PC-3 (cell line): ENCODE results near the gene EGFL8. TPM values are rescaled to one million over a fixed set of nuclear protein-coding genes. Genes with fewer than 3 reads are reported as not detected.

Experiments used
- ATAC-seq: fragments of 200-7000 bp; cut with Tn5 transposase; 2 replicates; pipeline ENCODE4 v1.9.1; 2020; ENCODE audit warnings: mild to moderate bottlenecking, moderate library complexity
- BruUV-seq: library from RNA; stranded (reverse); fragments of 400-500 nt; replicated peaks from 2 replicates; lab custom pipeline; 2021; lab: Mats Ljungman, UMichigan
- CTCF ChIA-PET: fragments of 300-600 bp; sonication (Branson Sonifier 250); formaldehyde crosslinking; loops from one replicate; lab custom pipeline; 2022; ENCODE audit warnings: antibody characterized with exemption; lab: Charles Lee
- POLR2A ChIA-PET: fragments of 300-600 bp; sonication (Branson Sonifier 250); formaldehyde crosslinking; loops from one replicate; lab custom pipeline; 2022; ENCODE audit warnings: antibody characterized with exemption; ENCODE audit not compliant: unreplicated experiment; lab: Charles Lee
- DNase-seq: peaks from one replicate; pipeline ENCODE4 v3.0.0-alpha.2; 2015
- H2AFZ ChIP-seq: fragments of 300-600 bp; sonication (generic); 2 replicates; pipeline ENCODE4 v1.6.0; 2016; ENCODE audit warnings: antibody characterized with exemption, low read length
- H3F3A ChIP-seq: fragments of 300-600 bp; sonication (generic); one replicate; pipeline ENCODE4 v1.6.0; 2017; ENCODE audit warnings: antibody characterized with exemption, low read length, control low read depth, mild to moderate bottlenecking; ENCODE audit not compliant: unreplicated experiment
- H3K27ac ChIP-seq: fragments of 300-600 bp; sonication (generic); 2 replicates; pipeline ENCODE4 v1.5.1; 2016; ENCODE audit warnings: mild to moderate bottlenecking, low read length
- H3K27me3 ChIP-seq: fragments of 300-600 bp; sonication (generic); 2 replicates; pipeline ENCODE4 v1.6.1; 2016; ENCODE audit warnings: low read length, mixed read lengths
- H3K36me3 ChIP-seq: fragments of 300-600 bp; sonication (generic); 2 replicates; pipeline ENCODE4 v1.6.1; 2016; ENCODE audit warnings: low read depth, mixed run types, low read length, mixed read lengths
- H3K4me1 ChIP-seq: fragments of 300-600 bp; sonication (generic); 2 replicates; pipeline ENCODE4 v1.5.1; 2016; ENCODE audit warnings: low read length; ENCODE audit not compliant: insufficient read depth
- H3K4me2 ChIP-seq: fragments of 300-600 bp; sonication (generic); 2 replicates; pipeline ENCODE4 v1.6.0; 2016; ENCODE audit warnings: low read length
- H3K4me3 ChIP-seq: fragments of 300-600 bp; sonication (generic); 2 replicates; pipeline ENCODE4 v1.5.1; 2016; ENCODE audit warnings: mild to moderate bottlenecking, low read length, mixed read lengths
- H3K79me2 ChIP-seq: fragments of 300-600 bp; sonication (generic); 2 replicates; pipeline ENCODE4 v1.6.1; 2017; ENCODE audit warnings: low read length, mixed read lengths
- H3K9ac ChIP-seq: fragments of 300-600 bp; sonication (generic); 2 replicates; pipeline ENCODE4 v1.6.0; 2016; ENCODE audit warnings: mild to moderate bottlenecking, low read length
- H3K9me2 ChIP-seq: fragments of 300-600 bp; sonication (generic); replicated peaks from 2 replicates; pipeline ENCODE4 v1.6.1; 2016; ENCODE audit warnings: mixed run types, low read length, mixed read lengths
- H3K9me3 ChIP-seq: fragments of 300-600 bp; sonication (generic); 2 replicates; pipeline ENCODE4 v1.6.1; 2016; ENCODE audit warnings: low read length, mixed read lengths
- H4K20me1 ChIP-seq: fragments of 300-600 bp; sonication (generic); 2 replicates; pipeline ENCODE4 v1.6.1; 2016; ENCODE audit warnings: low read length, mixed read lengths
- EZH2 ChIP-seq: fragments of 300-600 bp; sonication (generic); IDR thresholded peaks from one replicate; pipeline ENCODE4 v1.6.1; 2017; ENCODE audit warnings: antibody characterized with exemption, mild to moderate bottlenecking, low read length; ENCODE audit not compliant: unreplicated experiment
- EZH2phosphoT487 ChIP-seq: fragments of 300-600 bp; sonication (generic); IDR thresholded peaks from 2 replicates; pipeline ENCODE4 v1.6.1; 2018; ENCODE audit warnings: mild to moderate bottlenecking, antibody characterized with exemption, low read length, borderline replicate concordance
- intact Hi-C: fragments of 100-400 bp; cut with micrococcal nuclease; formaldehyde crosslinking; loops from 2 replicates; pipeline ENCODE4 v1.9.0; 2023
- total RNA-seq: library from RNA; depleted of rRNA; stranded (reverse); fragments of >200 nt; gene quantifications from 2 replicates; pipeline ENCODE4 v1.2.3, GENCODE V29; 2014
- TF ChIP-seq, protein P1 (sequence below): fragments of 300-600 bp; sonication (generic); conservative IDR thresholded peaks from 2 replicates; pipeline ENCODE4 v1.5.1; 2017; ENCODE audit warnings: antibody characterized with exemption, low read depth, mild to moderate bottlenecking, low read length

Gene EGFL8
- total RNA-seq, 1 experiment from 2014 or later = 7.9 TPM

DNA sequence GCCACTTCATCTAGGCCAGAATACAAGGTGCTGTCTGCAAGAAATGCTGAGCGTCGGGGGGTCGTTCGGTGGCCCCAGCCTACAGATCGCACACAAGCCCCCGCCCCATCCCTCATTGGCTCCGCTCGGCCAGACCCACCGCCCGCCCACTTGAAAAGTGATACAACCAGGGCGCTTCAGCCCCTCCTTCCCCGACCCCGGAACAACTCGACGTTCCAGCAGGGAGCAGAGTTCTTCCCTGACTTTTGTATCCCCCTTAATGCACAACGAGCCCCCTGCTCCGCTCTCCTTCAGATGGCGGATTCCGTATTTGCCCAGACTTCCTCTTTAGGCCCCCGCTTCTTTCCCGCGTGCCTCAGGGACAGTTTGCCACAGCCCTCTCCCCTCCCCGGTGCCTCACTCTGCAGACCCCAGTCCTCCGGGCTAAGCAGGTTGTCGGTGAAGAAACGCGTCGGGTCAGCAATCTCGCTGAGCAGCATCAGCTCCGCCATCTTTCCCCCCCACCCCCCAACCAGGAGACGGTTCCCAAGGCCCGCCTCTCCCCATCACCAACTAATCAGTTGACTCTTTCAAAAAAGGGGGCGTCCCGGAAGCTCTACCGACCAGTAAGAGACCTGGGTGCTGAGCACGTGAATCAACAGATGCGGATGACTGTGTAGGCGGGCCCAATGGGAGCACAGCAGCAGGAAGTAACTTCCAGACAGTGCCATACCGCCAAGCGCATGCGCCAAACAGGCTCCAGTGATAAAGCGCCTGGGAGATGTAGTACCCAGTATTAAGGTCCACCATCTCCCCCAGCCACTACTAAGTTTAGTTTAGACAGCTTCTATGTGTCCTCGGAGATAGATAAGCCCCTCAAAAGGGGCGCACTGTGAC, 36.4 kb upstream of the EGFL8 start, which contains the start of gene ATF6B:
ATF6B (minus strand) TSS at position 530 of the 876 bp plus-strand sequence; CDS start at position 491, 39 bp downstream.
- CTCF ChIA-PET = interaction anchor here (0.6 to 1.4 kb wide), 4 partner anchors 9 to 1187 kb away, joined by 3 to 5 read pairs (median 3); partner anchors contain the start of gene MUCL3
- Histone ChIP-seq H2AFZ (peak within 1 kb of the TSS; percentile 91), H3K4me2 (peak within 1 kb of the TSS; percentile 93), H3F3A (no peaks in the 10 kb centered on the region), H4K20me1 (no peaks in the 10 kb centered on the region), H3K27ac (peak within 1 kb of the TSS; percentile 47), H3K79me2 (peaks cover 38% of the 10 kb centered on the region), H3K27me3 (no peaks in the 10 kb centered on the region), H3K9ac (peak within 1 kb of the TSS; percentile 87), H3K9me3 (no peaks in the 10 kb centered on the region), H3K4me3 (peak within 1 kb of the TSS; percentile 90), H3K4me1 (peaks cover 25% of the 10 kb centered on the region), H3K36me3 (no peaks in the 10 kb centered on the region), H3K9me2 (no peaks in the 10 kb centered on the region)
- TF ChIP-seq, protein P1, sequence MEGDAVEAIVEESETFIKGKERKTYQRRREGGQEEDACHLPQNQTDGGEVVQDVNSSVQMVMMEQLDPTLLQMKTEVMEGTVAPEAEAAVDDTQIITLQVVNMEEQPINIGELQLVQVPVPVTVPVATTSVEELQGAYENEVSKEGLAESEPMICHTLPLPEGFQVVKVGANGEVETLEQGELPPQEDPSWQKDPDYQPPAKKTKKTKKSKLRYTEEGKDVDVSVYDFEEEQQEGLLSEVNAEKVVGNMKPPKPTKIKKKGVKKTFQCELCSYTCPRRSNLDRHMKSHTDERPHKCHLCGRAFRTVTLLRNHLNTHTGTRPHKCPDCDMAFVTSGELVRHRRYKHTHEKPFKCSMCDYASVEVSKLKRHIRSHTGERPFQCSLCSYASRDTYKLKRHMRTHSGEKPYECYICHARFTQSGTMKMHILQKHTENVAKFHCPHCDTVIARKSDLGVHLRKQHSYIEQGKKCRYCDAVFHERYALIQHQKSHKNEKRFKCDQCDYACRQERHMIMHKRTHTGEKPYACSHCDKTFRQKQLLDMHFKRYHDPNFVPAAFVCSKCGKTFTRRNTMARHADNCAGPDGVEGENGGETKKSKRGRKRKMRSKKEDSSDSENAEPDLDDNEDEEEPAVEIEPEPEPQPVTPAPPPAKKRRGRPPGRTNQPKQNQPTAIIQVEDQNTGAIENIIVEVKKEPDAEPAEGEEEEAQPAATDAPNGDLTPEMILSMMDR = no peak
- TF ChIP-seq EZH2 (no peak), EZH2phosphoT487 (no peak)
- ATAC-seq = peak; percentile 89
- DNase-seq = peak; percentile 98
- POLR2A ChIA-PET = interaction anchor here (0.5 to 3.1 kb wide), 5 partner anchors 13 to 230 kb away, joined by 3 to 24 read pairs (median 7); partner anchors contain the start of gene EHMT2
- BruUV-seq = no TSS peak
- intact Hi-C loops = loop anchor here (1.0 to 2.0 kb wide), 2 partner anchors 13 to 67 kb away; no protein-coding TSS in a partner anchor

DNA sequence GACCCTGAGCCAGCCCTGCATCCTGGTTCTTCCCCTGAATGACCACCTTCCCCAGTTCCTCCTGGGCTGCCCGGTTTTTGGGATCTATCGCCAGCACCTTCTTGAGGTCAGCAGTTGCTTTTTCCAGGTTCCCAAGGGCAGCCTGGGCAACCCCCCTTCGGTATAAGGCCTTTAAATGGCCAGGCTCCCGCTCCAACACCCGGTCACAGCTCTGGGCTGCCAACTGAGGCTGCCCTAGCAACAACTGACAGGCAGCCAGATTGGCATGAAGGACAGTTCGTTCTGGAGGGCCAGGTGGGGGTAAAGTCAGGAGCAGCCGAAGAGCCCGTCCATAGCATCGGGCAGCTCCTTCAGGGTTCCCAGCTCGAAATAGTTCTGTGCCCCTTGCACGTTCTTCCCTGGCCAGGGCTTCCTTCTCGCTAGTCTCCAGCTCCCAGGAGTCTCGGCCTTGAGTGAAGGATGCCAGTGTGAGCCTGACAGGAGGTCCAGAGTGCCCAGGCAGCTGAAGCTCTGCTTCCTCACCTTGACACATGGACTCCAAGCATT, 35.6 kb upstream of the EGFL8 start:
- H3K4me3 ChIP-seq = peak overlapping the region; percentile 90
- BruUV-seq = TSS peak; percentile 65

More for the DNA sequence above, 35.6 kb upstream of the EGFL8 start:
- TF ChIP-seq EZH2 (no peak), EZH2phosphoT487 (no peak)
- TF ChIP-seq, protein P1 = no peak
- H3K4me2 ChIP-seq = peak overlapping the region; percentile 90
- CTCF ChIA-PET = interaction anchor here (1.4 to 1.6 kb wide), 2 partner anchors 10 to 26 kb away, joined by 4 to 5 read pairs; no protein-coding TSS in a partner anchor
- no peaks in the 10 kb centered on the region for H4K20me1 ChIP-seq
- no peaks in the 10 kb centered on the region for H3K36me3 ChIP-seq
- no peaks in the 10 kb centered on the region for H3K9me3 ChIP-seq
- peaks cover 38% of the 10 kb centered on the region for H3K79me2 ChIP-seq
- DNase-seq = no peak
- H3F3A ChIP-seq = no peaks in the 10 kb centered on the region
- peak overlapping the region; percentile 34; the same call in 1 of the 2 replicates for H2AFZ ChIP-seq
- no peaks in the 10 kb centered on the region for H3K9me2 ChIP-seq
- no peak for ATAC-seq
- H3K27me3 ChIP-seq = no peaks in the 10 kb centered on the region
- H3K9ac ChIP-seq = peak overlapping the region; percentile 84
- intact Hi-C loops = loop anchor here (1.0 to 2.0 kb wide), 2 partner anchors 14 to 66 kb away; no protein-coding TSS in a partner anchor
- H3K27ac ChIP-seq = no peak overlapping the region
- POLR2A ChIA-PET = interaction anchor here (0.5 to 3.1 kb wide), 5 partner anchors 13 to 155 kb away, joined by 3 to 24 read pairs (median 7); partner anchors contain the start of gene PRRT1
- peaks cover 25% of the 10 kb centered on the region for H3K4me1 ChIP-seq
